GM12892 (cell line): Measurements from ENCODE around the gene IGFBP2.

Experiments
- POLR2AphosphoS5 ChIP-seq: IDR thresholded peaks from 2 replicates; pipeline ENCODE4 v1.6.1; 2011; ENCODE audit warnings: low read depth, low read length, control low read depth
- TAF1 ChIP-seq: IDR thresholded peaks from 2 replicates; pipeline ENCODE4 v1.6.1; 2011; ENCODE audit warnings: low read depth, mild to moderate bottlenecking, control low read depth, low read length, borderline replicate concordance

DNA sequence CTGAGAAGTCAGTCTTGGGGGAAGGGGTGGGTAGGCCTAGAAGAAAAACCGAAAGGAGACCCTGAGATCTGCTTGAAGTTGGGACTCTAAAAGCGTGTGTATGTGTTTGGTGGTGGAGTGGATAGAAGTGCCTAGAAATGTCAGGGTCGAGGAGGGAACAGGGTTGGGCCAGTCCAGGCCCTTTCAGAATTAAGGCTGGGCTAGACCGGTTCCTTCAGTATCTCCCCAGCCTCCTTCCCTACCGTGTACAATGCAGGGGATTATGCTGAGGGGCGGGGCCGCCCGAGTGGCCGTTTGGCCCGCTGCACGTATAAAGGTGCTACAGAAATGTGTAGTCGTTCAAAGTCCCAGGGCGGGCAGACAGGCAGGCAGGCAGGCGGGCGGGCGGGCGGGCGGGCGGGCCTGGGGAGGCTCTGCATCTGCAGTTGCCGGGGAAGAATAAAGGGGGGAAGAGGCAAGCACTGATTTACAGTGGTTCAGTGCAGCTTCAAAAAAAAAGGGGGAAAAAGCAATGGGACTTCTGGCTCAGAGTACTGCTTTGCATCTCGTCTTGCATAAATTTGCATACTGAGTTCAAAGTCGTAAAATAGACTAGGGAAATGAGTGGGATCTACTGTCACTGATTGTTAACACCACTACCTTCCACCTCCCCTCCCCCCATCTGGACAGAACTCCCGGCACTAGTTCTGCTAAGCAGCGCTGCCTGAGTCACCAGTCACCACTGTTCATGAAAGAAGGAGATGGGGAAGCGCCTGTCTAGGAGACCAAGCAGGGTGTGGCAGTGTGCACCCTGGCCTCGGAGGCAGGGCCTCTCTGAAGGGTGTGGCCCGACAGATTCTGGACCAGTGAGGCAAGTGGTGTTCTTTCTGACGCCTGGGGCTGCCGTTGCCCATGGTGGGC lies 3.6 kb downstream of the IGFBP2 start:
- TF ChIP-seq POLR2AphosphoS5 = no peak
- TF ChIP-seq TAF1 = no peak
